Activated CD4-positive, alpha-beta T cell treated with anti-CD3 and anti-CD28 coated beads, Interleukin-2, Interleukin-4, amounts not matched to agents 100 ng/mL and 50 ng/mL, durations not matched to agents 16 hours and 8 hours (primary cell): ENCODE results near the gene PYHIN1.

Source experiments
- DNase-seq: peaks from one replicate; pipeline ENCODE4 v3.0.0-alpha.2; 2020; ENCODE audit warnings: low spot score

The PYHIN1 gene

DNA sequence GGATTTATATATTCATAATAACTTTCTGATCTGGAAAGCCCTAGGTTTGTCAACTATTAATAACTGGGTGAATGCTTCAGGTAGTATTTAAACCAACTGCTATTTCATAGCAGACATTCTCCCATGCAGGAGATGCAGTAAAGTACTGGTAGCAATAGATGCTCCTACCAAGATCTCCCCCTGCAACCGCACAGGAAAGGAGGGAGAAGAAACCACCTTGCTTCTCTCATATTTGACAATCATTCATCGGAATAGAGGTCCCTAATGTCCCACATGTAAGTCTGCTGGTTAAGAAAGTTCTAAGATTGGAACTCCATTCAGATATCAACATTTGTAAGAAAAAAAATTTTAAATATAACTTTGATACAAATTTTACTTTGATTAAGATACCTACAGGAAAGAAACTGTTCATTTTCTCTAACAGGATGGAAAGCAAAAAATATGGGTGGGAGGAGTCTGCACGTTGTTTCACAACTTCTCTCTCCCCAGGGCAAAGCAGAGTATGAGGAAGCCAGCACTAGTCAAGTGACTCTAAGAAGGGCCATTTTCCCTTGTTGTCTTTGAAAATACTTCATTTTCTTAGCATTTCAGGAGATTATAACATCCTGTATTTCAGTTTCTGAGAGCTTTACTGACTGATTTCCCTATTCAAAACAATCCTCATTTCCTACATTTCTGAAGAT, at the start of gene PYHIN1:
Gene PYHIN1, plus strand, starts transcription at position 498 of the 683 bp plus-strand sequence. CDS start 5,359 bp downstream, outside the sequence.
- DNase-seq: peak; percentile 47

DNA sequence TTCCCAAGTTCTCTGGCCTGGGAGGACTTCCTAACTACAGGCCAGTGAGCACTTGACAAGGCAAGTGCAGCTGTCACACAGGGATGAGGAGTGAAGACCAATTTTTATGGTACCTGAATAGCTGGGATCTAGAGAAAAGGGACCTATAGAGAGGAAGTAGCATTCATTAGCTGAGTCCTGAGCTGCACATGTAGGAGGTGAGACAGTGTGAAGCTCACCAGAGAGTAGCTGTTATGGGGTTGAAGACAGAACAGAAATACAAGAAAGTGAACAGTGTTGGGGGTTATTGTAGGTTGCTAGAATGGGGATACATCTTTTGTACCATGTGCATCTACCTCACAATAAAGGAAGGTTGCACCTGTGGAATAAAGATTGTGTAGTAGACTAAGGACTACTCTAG, 37.7 kb upstream of the PYHIN1 start:
- no peak for DNase-seq

DNA sequence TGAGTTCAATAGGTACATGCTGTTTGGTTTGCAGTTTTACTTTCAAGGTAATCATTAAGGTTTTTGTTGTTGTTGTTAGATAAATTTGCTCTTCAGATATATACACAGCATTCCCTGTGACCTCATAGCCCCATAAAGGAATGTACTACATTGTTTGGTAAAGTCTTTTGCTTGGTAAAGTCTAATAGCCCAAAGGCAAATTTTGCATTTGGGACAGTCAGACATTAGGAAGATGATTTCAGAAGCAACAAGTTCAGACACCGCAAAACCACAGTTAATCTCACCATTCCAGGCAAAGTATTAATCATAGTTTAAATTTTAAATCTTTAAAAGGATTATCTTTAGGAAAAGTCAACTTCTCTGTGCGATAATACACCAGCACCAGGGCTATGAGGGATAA, 32.6 kb upstream of the PYHIN1 start:
- DNase-seq: no peak

DNA sequence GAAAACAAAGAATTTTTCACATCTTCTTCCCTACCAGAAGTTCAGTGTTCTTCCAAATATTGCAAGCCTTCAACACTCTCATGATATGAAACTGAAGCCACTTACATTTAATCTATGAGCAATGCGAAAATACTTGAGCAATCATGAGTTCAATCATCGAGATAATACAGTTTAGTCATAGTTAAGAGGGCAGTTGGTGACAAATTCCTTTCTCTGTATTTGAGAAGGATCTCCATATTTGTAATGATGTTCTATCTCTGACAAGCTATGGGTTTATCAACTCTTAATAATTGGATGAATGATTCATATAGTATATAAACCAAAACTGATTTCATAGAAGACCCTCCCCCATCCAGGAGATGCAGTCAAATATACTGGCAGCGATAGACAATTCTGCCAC, 29.7 kb upstream of the PYHIN1 start:
- peak; percentile 44 for DNase-seq

DNA sequence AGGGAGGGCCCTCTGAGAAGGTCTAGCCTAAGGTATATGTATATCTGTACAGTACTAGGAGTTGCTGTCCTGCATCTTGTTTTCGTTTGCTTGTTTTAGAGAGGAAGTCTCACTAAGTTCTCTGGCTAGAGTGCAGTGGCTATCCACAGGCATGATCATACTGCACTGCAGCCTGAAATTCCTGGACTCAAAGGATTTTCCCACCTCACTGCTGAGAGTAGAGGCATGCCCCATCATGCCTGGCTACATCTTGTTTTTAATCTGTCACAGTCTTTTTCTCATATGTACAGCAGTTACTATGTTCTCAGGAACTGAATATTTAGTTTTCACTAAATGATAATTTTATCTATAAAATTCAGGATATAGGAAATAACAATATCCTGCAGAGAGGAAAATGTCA, 15.3 kb upstream of the PYHIN1 start:
- DNase-seq: no peak

DNA sequence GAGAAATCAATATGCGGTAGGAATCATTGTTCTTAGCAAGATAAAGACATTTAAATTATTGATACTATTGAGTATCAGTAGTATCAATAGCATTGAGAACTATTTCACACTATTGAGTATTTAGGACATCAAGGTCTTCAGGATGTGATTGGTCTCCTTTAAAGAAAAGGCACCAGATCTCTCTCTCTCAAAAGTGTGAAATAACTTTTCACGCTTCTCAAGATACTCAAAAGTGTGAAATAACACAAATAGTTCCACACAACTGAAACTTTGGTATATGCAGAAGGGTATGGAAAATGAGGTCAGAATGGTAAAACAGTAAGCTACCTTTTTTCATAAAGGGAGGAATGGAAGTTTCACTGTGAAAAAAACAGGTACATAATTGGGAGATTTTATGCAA, 6.7 kb upstream of the PYHIN1 start:
- no peak for DNase-seq

DNA sequence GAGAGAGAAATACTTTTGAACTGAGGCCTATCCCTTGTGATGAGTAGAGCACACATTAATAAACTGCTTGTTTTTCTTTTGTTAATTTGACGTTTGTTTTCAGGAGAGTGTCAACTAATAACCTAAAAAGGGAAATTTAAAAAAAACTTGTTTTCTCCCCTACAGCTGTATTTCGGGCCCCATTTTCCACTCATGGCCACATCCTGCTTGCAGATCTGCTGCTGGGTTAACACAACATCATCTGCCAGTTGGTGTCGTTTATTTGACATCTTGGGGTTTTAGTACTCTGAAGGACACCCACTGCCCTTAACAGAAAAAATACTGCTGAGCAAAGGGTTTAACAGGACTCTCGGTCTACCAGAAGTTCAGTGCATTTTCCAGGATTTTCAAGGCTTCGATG, 848 bp upstream of the PYHIN1 start:
- DNase-seq: peak; percentile 56

DNA sequence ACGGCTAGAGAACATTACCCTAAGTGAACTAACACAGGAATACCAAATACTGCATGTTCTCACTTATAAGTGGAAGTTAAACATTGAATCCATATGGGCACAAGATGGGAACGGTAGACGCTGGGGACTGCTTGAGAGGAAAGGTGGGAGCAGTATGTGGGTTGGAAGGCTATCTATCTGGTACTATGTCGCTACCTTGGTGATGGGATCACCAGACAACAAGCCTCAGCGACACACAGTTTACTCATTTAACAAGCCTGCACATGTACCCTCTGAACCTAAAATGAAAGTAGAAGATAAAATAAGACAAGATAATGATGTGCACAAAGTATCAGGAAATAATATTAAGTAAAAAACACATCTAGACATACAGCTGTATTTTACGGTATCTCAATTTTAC, 819 bp downstream of the PYHIN1 start:
- peak; percentile 30 for DNase-seq

DNA sequence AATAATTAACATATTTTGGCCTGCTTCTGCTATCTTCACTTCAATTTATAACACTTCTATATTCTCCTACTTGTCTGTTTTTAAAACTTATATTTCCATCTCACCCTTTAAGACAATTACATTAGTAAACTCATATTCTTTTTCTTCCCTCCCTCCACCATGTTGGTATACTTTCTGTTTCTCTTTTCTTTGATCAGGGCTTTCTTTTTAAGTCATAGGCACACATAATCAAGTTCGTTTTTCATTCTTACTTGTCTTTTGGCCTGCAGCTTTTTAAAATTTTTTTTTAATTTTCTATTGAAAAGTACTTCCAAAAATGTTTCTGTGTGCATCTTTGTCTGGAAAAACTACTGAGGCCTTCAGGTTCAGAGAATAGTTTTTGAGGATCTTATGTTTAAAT, 2.3 kb downstream of the PYHIN1 start:
- DNase-seq: peak; percentile 60

DNA sequence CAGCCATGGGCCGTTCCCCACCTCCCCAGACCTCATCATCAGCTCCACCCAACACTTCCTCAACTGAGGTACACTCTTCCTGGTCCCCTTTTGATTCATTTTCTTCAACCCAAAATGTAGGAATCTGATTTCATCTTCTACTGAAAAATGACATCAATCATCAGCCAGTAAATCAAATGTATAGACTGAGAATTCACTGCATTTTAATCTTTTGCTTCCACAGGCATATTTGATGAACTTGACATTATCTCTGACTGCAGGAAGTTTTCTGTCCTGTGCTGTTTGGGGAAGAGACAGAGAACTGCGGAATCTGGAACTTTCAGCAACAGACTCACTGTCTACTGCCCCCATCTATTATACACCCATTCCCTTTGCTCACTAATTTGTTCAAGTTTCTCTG, 7.8 kb downstream of the PYHIN1 start:
- DNase-seq: no peak

DNA sequence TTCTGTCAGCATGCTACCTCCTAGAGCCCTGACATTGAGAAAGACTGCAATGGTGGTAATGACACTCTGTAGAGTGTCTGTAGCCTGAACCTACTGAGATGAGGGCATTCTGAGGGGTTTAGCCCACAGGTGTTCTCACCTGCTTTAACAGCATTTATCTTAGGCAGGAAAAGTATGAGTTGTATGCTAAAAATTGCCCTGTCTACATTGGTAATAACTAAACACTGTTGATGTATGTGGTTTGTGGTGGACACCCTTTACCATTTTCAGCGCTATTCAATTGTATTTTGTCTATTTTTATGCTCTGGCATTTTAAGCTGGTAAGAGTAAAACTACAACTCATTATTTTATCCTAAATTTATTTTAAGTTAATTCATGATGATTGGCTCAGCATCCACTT, 10.0 kb downstream of the PYHIN1 start:
- DNase-seq: no peak

DNA sequence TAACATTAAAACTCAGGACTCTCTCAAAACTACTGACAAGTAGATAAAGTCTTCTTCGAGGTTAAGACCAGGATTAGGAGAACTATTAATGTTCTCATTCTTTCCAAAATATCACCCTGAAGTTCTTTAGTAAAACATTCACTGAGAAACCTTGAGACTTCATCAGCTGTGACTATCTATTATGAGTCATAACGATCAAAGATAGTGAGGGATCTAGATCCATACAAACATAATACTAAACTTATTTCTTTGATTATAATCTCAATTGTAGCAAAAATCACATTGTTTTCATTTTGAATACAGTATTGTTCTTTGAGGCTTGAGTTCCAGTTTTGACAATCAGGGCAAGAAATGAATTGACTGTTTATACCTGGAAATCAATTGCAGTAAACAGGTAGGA, 11.1 kb downstream of the PYHIN1 start:
- DNase-seq: peak; percentile 27

DNA sequence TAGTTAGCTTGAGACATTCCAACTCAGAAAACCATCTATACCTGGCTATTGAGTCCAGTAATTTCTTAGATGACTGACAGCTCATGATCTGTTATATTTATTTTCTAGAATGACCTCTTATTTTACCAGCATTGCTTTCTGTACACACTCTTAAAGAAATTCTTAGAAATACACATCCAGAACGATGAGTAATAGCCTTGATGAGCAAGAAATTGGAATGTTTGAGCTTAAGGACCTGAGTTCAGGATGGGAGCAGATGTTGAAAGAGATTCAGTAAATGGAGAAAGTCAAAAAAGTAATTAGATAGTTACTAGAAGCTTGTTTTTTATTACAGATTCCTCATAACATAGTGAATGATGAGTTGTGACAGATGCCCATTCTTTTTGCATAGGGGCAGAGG, 11.7 kb downstream of the PYHIN1 start:
- DNase-seq: no peak

DNA sequence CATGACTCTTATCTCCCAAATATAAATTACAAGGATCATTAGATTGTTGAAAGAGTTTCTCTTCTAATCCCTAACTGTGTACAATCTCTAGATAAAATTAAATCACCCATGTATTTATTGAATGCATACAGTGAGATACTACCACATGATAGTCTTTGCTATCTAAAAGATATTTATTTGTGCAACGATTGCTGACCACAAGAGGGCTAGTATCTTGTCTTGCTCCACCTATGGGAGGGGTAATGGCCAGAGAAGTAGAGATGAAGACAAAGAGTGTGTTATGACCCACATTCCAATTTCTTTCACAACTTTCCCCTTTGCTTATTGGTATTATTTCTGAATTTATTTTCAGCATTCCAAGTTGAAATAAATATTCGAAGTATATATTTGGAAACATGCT, 13.7 kb downstream of the PYHIN1 start:
- no peak for DNase-seq

DNA sequence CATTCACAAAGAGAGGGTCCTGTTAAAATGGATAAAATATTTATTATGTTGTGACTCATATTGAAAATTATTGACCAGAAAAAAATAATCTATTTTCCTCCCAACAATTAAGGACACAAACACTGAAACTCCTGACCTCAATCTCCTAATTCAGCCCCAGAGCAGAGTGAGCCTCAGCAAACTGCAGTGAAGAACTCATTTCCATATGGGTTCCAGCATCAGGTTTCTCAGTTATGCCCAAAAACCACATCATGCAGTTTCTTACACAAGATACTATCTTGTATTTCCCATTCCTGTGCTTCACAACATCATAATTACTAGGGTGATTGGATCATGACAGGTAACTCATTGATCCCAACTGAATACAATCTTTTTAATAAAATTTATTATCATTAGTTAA, 15.4 kb downstream of the PYHIN1 start:
- no peak for DNase-seq

DNA sequence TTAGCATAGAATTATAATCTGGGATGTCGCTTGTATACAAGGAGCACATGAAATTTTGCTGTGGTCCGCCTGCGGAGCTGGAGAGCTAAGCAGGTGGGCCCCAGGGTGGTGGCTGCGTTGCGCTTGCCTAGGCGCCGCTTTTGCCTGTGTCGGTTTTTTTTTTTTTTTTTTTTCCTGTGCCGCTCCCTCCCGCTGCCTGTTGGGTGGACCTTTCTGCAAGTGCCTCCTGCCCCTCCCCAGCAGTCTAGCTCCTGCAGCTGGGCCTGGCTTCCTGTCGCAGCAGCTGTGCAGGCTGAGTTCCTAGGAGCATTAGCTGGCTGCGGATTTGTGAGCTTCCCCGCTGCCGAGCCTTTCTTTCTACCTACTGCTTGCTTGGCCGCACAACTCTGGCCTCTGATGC, 20.6 kb downstream of the PYHIN1 start:
- DNase-seq: no peak

DNA sequence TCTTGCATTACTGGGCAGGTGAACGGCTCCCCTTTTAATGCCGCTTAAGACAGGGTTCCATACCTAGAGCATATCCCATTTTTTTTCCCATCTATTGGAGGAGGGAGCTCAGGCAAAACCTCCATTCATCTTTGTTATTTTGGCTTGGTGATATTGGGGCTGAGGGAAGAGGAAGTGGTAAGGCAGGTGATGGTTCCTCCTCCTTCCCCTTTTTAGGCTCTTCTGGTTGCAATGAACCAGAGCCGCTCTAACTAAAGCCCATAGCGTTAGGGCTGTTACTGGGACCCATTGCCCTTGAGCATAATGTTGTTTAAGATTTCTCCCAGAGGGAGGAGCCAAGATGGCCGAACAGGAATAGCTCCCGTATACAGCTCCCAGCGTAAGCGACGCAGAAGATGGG, 21.1 kb downstream of the PYHIN1 start:
- no peak for DNase-seq

DNA sequence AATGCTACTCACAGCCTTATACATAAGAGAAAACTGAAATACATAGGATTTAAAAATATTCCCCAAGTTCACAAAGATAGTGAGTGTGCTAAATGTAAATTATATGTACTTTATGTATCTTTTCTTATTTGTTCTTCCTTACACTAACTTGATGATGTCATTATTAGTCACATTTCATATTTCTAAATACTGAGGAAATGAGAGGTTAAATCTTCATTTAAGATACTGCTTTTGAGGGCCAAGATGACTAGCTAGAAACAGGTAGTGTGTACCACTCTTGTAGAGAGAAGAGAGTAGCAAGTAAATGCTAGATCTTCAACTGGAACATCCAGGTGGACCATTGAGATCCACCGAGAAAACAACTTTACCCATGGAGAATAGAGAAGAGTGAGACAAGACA, 29.8 kb downstream of the PYHIN1 start:
- DNase-seq: no peak

DNA sequence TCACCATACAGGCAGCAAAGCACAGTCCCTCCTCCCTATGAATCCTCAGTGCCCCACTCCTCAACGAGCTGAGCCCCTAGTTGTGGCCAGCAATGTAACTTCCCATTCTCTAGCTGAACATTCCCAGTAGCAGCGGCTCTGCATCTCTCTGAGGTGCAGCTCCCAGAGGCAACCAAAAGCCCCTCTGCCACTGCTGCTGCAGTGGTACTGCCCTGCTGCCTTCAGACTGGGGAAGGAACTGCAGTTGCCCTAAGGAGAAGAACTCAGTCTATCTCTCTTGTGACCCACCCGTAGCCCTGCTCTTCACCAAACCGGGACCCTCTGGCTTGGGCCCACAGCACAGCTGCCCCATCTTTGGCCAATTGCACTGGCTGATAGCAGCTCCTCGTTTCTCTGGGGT, 31.6 kb downstream of the PYHIN1 start:
- DNase-seq: no peak

DNA sequence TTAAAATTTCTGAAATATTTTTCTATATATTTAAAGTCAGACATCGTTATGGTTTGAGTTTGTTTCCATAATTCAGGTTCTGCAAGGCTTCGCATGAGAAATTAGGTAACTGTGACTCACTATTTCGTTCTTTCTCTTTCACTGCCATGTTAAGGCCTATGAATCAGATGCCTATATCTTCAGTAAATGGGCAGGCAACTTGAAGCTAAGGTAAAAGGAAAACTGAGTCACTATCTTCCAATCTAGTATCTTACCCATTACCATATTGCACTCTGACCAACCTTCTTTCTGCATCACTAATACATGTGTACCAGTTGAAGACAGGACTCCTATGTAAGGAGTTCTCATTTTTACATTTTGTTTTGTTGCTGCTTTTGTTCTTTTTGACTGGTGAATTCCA, 37.8 kb downstream of the PYHIN1 start:
- peak; percentile 70 for DNase-seq

DNA sequence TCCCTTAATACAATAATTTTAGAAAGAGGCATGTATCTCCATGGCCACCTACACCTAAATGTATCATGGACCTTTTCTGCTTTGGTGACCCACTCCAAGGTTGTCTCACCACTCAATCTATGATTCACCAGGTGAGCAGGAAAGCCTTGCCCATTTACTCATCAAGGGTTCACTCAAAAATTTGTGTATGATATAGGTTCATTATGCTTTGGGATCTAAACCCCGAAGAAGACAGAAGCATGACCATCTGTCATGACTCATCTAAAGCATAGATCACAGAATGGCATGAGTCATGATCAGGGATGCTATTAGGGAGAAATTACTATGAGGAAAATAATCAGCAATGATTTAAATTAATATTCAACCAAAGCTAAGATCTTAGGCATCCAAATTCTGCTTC, 38.5 kb downstream of the PYHIN1 start:
- peak; percentile 12 for DNase-seq

DNA sequence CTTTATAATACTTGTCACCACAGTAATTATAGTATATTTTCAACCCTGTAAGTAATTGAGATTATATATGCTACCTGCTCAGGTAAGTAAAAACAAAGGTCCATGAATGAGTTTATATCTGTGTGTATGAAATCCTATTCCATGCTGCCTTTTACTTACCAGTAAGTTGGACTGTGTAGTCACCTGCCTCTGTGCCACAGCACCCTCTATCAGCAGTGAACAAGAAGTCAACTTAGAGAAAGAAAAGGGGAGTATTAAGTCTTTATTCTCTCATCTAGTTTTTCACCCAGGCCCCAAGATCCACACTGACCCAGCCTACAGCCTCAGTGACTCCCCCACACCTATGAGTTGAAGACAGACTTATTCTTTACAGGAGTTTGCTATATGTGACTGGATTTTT, 41.5 kb downstream of the PYHIN1 start:
- no peak for DNase-seq

DNA sequence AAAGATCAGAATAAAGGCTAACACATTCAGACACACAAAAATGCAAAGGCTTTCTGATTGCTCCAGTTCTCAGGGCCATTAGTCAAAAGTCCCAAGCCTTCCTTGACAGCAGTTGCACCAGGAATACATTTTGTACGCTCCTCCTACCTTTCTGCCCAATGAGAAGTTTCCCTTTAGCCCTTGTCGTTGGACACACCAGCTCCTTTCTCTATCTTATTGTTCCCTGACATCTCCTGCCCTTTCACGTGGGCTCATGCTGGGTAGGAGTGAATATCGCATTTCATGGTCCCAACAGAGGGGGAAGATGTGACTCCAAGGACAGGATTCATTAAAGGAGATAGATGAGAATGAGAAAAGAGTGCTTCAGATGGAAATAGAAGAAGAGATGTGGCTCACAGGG, 44.9 kb downstream of the PYHIN1 start:
- DNase-seq: no peak

DNA sequence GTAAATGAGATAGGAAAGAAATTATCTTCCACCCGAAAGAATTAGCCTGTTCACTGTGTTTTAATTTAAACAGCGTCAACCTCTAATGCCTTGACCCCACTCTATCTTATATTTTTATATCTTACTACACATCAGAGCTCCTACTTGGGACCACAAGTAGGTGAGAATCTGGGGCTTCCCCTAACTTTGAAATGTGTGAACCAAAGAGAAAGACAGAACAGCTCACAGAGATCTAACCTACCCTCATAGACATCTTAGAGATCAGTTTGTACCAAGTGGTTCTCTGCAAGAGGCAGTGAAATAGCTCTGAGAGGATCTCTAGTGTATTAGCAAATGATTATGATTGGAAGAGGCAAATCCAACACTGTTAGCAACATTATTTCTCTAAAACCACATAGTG, 47.4 kb downstream of the PYHIN1 start:
- no peak for DNase-seq

DNA sequence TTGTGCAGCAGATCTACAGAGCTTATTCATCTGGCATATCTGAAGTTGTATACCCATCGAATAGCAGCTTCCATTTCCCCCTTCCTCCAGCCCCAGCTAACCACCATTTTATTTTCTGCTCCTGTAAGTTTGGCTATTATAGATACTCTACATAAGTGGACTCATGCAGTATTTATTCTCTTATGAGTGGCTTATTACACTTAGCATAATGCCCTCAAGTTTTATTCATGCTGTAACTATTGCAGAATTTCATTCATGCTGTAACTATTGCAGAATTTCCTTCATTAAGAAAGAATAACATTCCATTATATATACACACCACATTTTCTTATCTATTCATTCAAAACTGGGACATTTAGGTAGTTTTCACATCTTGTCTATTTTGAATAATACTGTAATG, 47.9 kb downstream of the PYHIN1 start:
- no peak for DNase-seq
